ENCODE results near the gene HCLS1. TPM values are rescaled to one million over a fixed set of nuclear protein-coding genes. Genes with fewer than 3 reads are reported as not detected.

Gene HCLS1
- total RNA-seq, 1 experiment from 2014 or later = 1.2 TPM

DNA sequence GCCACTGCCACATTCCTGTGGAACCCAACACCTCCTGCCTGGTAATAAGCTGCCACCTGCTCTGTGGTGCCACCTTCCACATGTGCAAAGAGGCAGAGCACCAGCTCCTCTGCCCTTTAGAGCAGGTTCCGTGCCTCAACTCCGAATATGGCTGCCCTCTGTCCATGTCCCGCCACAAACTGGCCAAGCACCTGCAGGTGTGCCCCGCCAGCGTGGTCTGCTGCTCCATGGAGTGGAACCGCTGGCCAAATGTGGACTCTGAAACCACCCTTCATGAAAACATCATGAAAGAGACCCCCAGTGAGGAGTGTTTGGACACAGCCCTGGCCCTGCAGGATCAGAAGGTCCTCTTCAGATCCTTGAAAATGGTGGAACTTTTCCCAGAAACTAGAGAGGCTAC lies 39.2 kb downstream of the HCLS1 start:
- Histone ChIP-seq H3K27ac (ENCODE audit: insufficient read length, low read depth, low read length) (no peak overlapping the region), H3K79me2 (ENCODE audit: insufficient read depth, low read length) (no peaks in the 10 kb centered on the region), H3K4me1 (ENCODE audit: insufficient read depth, low read length) (peaks cover 6% of the 10 kb centered on the region), H3K18ac (ENCODE audit: insufficient read length, low read depth, low read length) (no peak overlapping the region), H2AK5ac (ENCODE audit: insufficient read length, low read length) (no peak overlapping the region), H2BK20ac (ENCODE audit: low read depth, low read length, poor library complexity, severe bottlenecking) (no peak overlapping the region), H3K4ac (ENCODE audit: low read depth, low read length) (no peak overlapping the region), H3K23ac (ENCODE audit: insufficient read length, low read depth, low read length) (no peak overlapping the region), H3K56ac (ENCODE audit: insufficient read length, low read depth, low read length) (no peak overlapping the region), H4K8ac (replicated peaks; ENCODE audit: insufficient read length, low read depth, low read length) (no peak overlapping the region), H2BK12ac (ENCODE audit: insufficient read length, low read depth, low read length) (no peak overlapping the region), H2BK15ac (ENCODE audit: low read depth, low read length) (no peak overlapping the region), H4K20me1 (ENCODE audit: control insufficient read depth, insufficient read depth, insufficient read length) (no peaks in the 10 kb centered on the region), H3K9ac (ENCODE audit: extremely low read depth, insufficient read length, low read length) (no peak overlapping the region), H3K4me2 (ENCODE audit: insufficient read depth, insufficient read length, low read length) (no peak overlapping the region), H2AFZ (ENCODE audit: low read length) (no peak overlapping the region), H3K14ac (ENCODE audit: insufficient read depth, low read length) (no peak overlapping the region), H3K9me3 (ENCODE audit: control insufficient read depth, low read depth, low read length) (no peaks in the 10 kb centered on the region), H3K23me2 (ENCODE audit: insufficient read length, low read depth, low read length, poor library complexity, severe bottlenecking) (no peaks in the 10 kb centered on the region), H4K5ac (ENCODE audit: insufficient read length, low read depth, low read length) (no peak overlapping the region), H3K79me1 (ENCODE audit: insufficient read depth, low read depth, low read length, poor library complexity, severe bottlenecking) (no peaks in the 10 kb centered on the region), H3T11ph (ENCODE audit: low read length) (no peak overlapping the region), H3K27me3 (ENCODE audit: insufficient read depth, low read length) (no peaks in the 10 kb centered on the region), H4K91ac (ENCODE audit: insufficient read length, low read depth, low read length) (peak overlapping the region; percentile 31), H2BK5ac (ENCODE audit: insufficient read length, low read length) (no peak overlapping the region), H2BK120ac (ENCODE audit: low read depth, low read length, poor library complexity, severe bottlenecking) (no peak overlapping the region)
- TF ChIP-seq, protein P1, sequence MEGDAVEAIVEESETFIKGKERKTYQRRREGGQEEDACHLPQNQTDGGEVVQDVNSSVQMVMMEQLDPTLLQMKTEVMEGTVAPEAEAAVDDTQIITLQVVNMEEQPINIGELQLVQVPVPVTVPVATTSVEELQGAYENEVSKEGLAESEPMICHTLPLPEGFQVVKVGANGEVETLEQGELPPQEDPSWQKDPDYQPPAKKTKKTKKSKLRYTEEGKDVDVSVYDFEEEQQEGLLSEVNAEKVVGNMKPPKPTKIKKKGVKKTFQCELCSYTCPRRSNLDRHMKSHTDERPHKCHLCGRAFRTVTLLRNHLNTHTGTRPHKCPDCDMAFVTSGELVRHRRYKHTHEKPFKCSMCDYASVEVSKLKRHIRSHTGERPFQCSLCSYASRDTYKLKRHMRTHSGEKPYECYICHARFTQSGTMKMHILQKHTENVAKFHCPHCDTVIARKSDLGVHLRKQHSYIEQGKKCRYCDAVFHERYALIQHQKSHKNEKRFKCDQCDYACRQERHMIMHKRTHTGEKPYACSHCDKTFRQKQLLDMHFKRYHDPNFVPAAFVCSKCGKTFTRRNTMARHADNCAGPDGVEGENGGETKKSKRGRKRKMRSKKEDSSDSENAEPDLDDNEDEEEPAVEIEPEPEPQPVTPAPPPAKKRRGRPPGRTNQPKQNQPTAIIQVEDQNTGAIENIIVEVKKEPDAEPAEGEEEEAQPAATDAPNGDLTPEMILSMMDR (conservative IDR thresholded peaks at IDR 0.05) = no peak
- H3K27ac Mint-ChIP-seq = no peak overlapping the region
- no peaks in the 10 kb centered on the region for H3K36me3 Mint-ChIP-seq (ENCODE audit: insufficient read depth in 1 of 3, low read depth in 3 of 3)
- H3K27me3 Mint-ChIP-seq (ENCODE audit: low read depth) = no peaks in the 10 kb centered on the region; the same call in 1 of the 2 replicates
- H3K4me1 Mint-ChIP-seq = peaks cover 12% of the 10 kb centered on the region in 2 experiments
- no CpG with 5 or more reads among the region's 6 CpGs for WGBS (ENCODE audit: extremely low coverage, insufficient read length, low lambda C conversion rate)
- H3K9me3 Mint-ChIP-seq = no peaks in the 10 kb centered on the region; a peak in 1 of 5 replicates
- no peak overlapping the region for H3K4me3 Mint-ChIP-seq
- no peak for DNase-seq

Measured in H9 (cell line).